H9 (cell line): Measurements from ENCODE around the gene TMEM147. TPM values are rescaled to one million over a fixed set of nuclear protein-coding genes. Genes with fewer than 3 reads are reported as not detected.

Experiments
- DNase-seq: peaks from one replicate; pipeline ENCODE4 v3.0.0-alpha.2; 2017
- H2AFZ ChIP-seq: one replicate; pipeline ENCODE4 v1.6.1; 2013; ENCODE audit warnings: mild to moderate bottlenecking, low read length, control low read depth, moderate library complexity
- H2AK5ac ChIP-seq: 2 replicates; pipeline ENCODE4 v1.6.1; 2013; ENCODE audit warnings: low read length, control low read depth, mixed read lengths; ENCODE audit not compliant: insufficient read length
- H2BK120ac ChIP-seq: one replicate; pipeline ENCODE4 v1.6.1; 2013; ENCODE audit warnings: low read depth, mild to moderate bottlenecking, low read length, control low read depth, inconsistent platforms; ENCODE audit not compliant: poor library complexity, severe bottlenecking
- H2BK12ac ChIP-seq: 2 replicates; pipeline ENCODE4 v1.6.1; 2013; ENCODE audit warnings: low read length, control low read depth, mixed read lengths, low read depth; ENCODE audit not compliant: insufficient read length
- H2BK15ac ChIP-seq: 2 replicates; pipeline ENCODE4 v1.6.1; 2013; ENCODE audit warnings: low read depth, low read length, control low read depth
- H2BK20ac ChIP-seq: one replicate; pipeline ENCODE4 v1.6.1; 2013; ENCODE audit warnings: low read depth, mild to moderate bottlenecking, low read length, control low read depth, inconsistent platforms; ENCODE audit not compliant: poor library complexity, severe bottlenecking
- H2BK5ac ChIP-seq: 2 replicates; pipeline ENCODE4 v1.6.1; 2013; ENCODE audit warnings: low read length, control low read depth, mixed read lengths; ENCODE audit not compliant: insufficient read length
- H3K14ac ChIP-seq: 2 replicates; pipeline ENCODE4 v1.6.1; 2013; ENCODE audit warnings: low read length, control low read depth; ENCODE audit not compliant: insufficient read depth
- H3K18ac ChIP-seq: 2 replicates; pipeline ENCODE4 v1.6.1; 2013; ENCODE audit warnings: low read depth, mild to moderate bottlenecking, mixed read lengths, low read length, control low read depth; ENCODE audit not compliant: insufficient read length
- H3K23ac ChIP-seq: 2 replicates; pipeline ENCODE4 v1.6.1; 2013; ENCODE audit warnings: low read length, control low read depth, mixed read lengths, low read depth; ENCODE audit not compliant: insufficient read length
- H3K23me2 ChIP-seq: 2 replicates; pipeline ENCODE4 v1.6.1; 2013; ENCODE audit warnings: low read depth, mild to moderate bottlenecking, mixed read lengths, low read length, control low read depth; ENCODE audit not compliant: insufficient read length, poor library complexity, severe bottlenecking
- H3K27ac ChIP-seq: 2 replicates; pipeline ENCODE4 v1.5.1; 2013; ENCODE audit warnings: low read length, control low read depth, mixed read lengths, low read depth; ENCODE audit not compliant: insufficient read length
- H3K27me3 ChIP-seq: 2 replicates; pipeline ENCODE4 v1.6.1; 2013; ENCODE audit warnings: low read length, control low read depth, inconsistent platforms; ENCODE audit not compliant: insufficient read depth
- H3K4ac ChIP-seq: 2 replicates; pipeline ENCODE4 v1.6.1; 2013; ENCODE audit warnings: low read depth, mild to moderate bottlenecking, control low read depth, inconsistent platforms, low read length, moderate library complexity
- H3K4me1 ChIP-seq: 2 replicates; pipeline ENCODE4 v1.6.1; 2013; ENCODE audit warnings: low read length, control low read depth, inconsistent platforms; ENCODE audit not compliant: insufficient read depth
- H3K4me2 ChIP-seq: 2 replicates; pipeline ENCODE4 v1.6.1; 2013; ENCODE audit warnings: low read length, control low read depth, mixed read lengths; ENCODE audit not compliant: insufficient read length, insufficient read depth
- H3K56ac ChIP-seq: 2 replicates; pipeline ENCODE4 v1.6.1; 2013; ENCODE audit warnings: low read depth, mild to moderate bottlenecking, mixed read lengths, low read length, control low read depth; ENCODE audit not compliant: insufficient read length
- H3K79me1 ChIP-seq: 2 replicates; pipeline ENCODE4 v1.6.1; 2013; ENCODE audit warnings: low read depth, mild to moderate bottlenecking, moderate library complexity, low read length, control low read depth, inconsistent platforms; ENCODE audit not compliant: insufficient read depth, poor library complexity, severe bottlenecking
- H3K79me2 ChIP-seq: 2 replicates; pipeline ENCODE4 v1.6.1; 2013; ENCODE audit warnings: low read length, control low read depth, inconsistent platforms; ENCODE audit not compliant: insufficient read depth
- H3K9ac ChIP-seq: 2 replicates; pipeline ENCODE4 v1.6.1; 2013; ENCODE audit warnings: low read length, control low read depth, mixed read lengths; ENCODE audit not compliant: insufficient read length; ENCODE audit errors: extremely low read depth
- H3K9me3 ChIP-seq: one replicate; pipeline ENCODE4 v1.6.1; 2013; ENCODE audit warnings: low read depth, low read length, inconsistent platforms; ENCODE audit not compliant: control insufficient read depth
- H3T11ph ChIP-seq: one replicate; pipeline ENCODE4 v1.6.1; 2013; ENCODE audit warnings: mild to moderate bottlenecking, low read length, control low read depth, inconsistent platforms
- H4K20me1 ChIP-seq: one replicate; pipeline ENCODE4 v1.6.1; 2013; ENCODE audit not compliant: control insufficient read depth, insufficient read length, insufficient read depth
- H4K5ac ChIP-seq: 2 replicates; pipeline ENCODE4 v1.6.1; 2013; ENCODE audit warnings: low read depth, mild to moderate bottlenecking, mixed read lengths, low read length, control low read depth; ENCODE audit not compliant: insufficient read length
- H4K8ac ChIP-seq: replicated peaks from 2 replicates; pipeline ENCODE4 v1.6.1; 2013; ENCODE audit warnings: low read length, control low read depth, mixed read lengths, low read depth; ENCODE audit not compliant: insufficient read length
- H4K91ac ChIP-seq: 2 replicates; pipeline ENCODE4 v1.6.1; 2013; ENCODE audit warnings: low read depth, mild to moderate bottlenecking, moderate library complexity, mixed read lengths, low read length, control low read depth; ENCODE audit not compliant: insufficient read length
- H3K27ac Mint-ChIP-seq, 3 experiments: 2 replicates in 2 of 3; 3 replicates in 1 of 3; pipeline ENCODE4 v1.8.0; 2020 to 2021; ENCODE audit warnings: mixed read lengths in 3 of 3, mild to moderate bottlenecking in 1 of 3, moderate library complexity in 1 of 3
- H3K27me3 Mint-ChIP-seq: 2 replicates; pipeline ENCODE4 v1.8.0; 2021; ENCODE audit warnings: low read depth, mild to moderate bottlenecking, moderate library complexity, mixed read lengths
- H3K36me3 Mint-ChIP-seq, 3 experiments: 2 replicates in 2 of 3; 3 replicates in 1 of 3; pipeline ENCODE4 v1.8.0; 2020 to 2021; ENCODE audit warnings: low read depth in 3 of 3, mixed read lengths in 3 of 3; ENCODE audit not compliant: insufficient read depth in 1 of 3
- H3K4me1 Mint-ChIP-seq, 2 experiments: 2 replicates each; pipeline ENCODE4 v1.8.0; 2020; ENCODE audit warnings: mixed read lengths in 2 of 2
- H3K4me3 Mint-ChIP-seq, 2 experiments: 2 replicates in 1 of 2; 3 replicates in 1 of 2; pipeline ENCODE4 v1.8.0; 2020 to 2021; ENCODE audit warnings: mild to moderate bottlenecking in 2 of 2, mixed read lengths in 2 of 2, moderate library complexity in 1 of 2
- H3K9me3 Mint-ChIP-seq, 2 experiments: 2 replicates in 1 of 2; 3 replicates in 1 of 2; pipeline ENCODE4 v1.8.0; 2020; ENCODE audit warnings: mild to moderate bottlenecking in 2 of 2, mixed read lengths in 2 of 2, moderate library complexity in 1 of 2
- WGBS: extraction: QIAGEN DNeasy Blood & Tissue Kit; methylation state at CpG from one replicate; pipeline ENCODE4 v1.1.7; 2013; ENCODE audit warnings: missing lambda C conversion rate, low lambda C conversion rate, mixed read lengths; ENCODE audit not compliant: insufficient read length; ENCODE audit errors: extremely low coverage; 5-methylcytosine and 5-hydroxymethylcytosine counted together
- total RNA-seq: library from RNA; stranded (reverse); gene quantifications from 2 replicates; pipeline ENCODE4 v1.2.1, GENCODE V29; 2021
- TF ChIP-seq, protein P1 (sequence below): fragments of 200-600 bp; sonication (generic); conservative IDR thresholded peaks from 3 replicates; pipeline ENCODE4 v1.8.0; 2021; ENCODE audit warnings: antibody characterized with exemption, mild to moderate bottlenecking

Gene TMEM147
- total RNA-seq, 1 experiment from 2014 or later = 125 TPM

DNA sequence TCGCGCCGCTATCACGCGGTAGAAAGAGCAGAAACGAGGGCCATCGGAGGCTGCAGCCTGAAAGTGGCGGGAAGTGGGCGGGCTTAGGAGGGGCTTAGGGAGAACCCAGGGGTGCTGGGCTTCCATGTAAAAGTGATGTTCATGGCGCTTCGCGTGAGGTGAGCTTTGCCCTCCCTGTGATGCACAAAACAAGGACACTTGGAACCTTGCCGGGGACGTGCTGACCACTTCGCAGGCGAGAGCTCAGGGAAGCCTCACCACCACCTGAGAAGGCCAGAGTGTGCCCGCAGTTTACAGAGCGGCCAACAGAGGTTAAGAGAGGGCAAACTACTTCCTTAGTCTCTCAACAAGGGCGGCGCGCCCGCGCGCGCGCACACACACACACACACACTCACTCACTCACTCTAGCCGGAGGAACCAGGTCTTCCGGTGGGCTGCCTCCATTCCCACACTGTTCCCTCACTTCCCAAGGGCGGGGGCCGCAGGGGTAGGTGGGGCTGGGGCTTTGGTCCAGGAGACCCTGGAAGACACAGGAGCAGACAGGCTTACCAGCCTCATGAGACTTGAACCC, 11.5 kb upstream of the TMEM147 start:
- H3T11ph ChIP-seq = no peak overlapping the region
- Mint-ChIP-seq H3K4me3 (peak overlapping the region in 1 of 2 experiments; percentile 43; a peak in 1 of 5 replicates), H3K27ac (peak overlapping the region in 2 of 3 experiments; percentile 36 to 64; a peak in 1 of 7 replicates), H3K4me1 (peaks cover 30 to 36% of the 10 kb centered on the region in 2 experiments), H3K9me3 (no peaks in the 10 kb centered on the region), H3K27me3 (peaks cover 44% of the 10 kb centered on the region), H3K36me3 (no peaks in the 10 kb centered on the region; a peak in 1 of 7 replicates)
- H4K20me1 ChIP-seq = no peaks in the 10 kb centered on the region
- H3K4me2 ChIP-seq = peak overlapping the region; percentile 17
- no peak overlapping the region for H4K5ac ChIP-seq
- no peak overlapping the region for H2BK15ac ChIP-seq
- H3K27ac ChIP-seq = no peak overlapping the region
- H2BK20ac ChIP-seq = no peak overlapping the region
- H2AFZ ChIP-seq = no peak overlapping the region
- H3K9ac ChIP-seq = no peak overlapping the region
- no peak overlapping the region for H4K8ac ChIP-seq
- H3K9me3 ChIP-seq = no peaks in the 10 kb centered on the region
- no peak overlapping the region for H3K18ac ChIP-seq
- H3K56ac ChIP-seq = no peak overlapping the region
- H3K4me1 ChIP-seq = 0 out of 2 replicates have a peak, but pooled peaks cover 2% of the 10 kb centered on the region
- H3K23ac ChIP-seq = no peak overlapping the region
- no CpG with 5 or more reads among the region's 30 CpGs for WGBS
- H2AK5ac ChIP-seq = no peak overlapping the region
- H3K14ac ChIP-seq = no peak overlapping the region
- no peak overlapping the region for H4K91ac ChIP-seq
- H3K79me1 ChIP-seq = no peaks in the 10 kb centered on the region
- no peak overlapping the region for H2BK12ac ChIP-seq
- no peak overlapping the region for H2BK5ac ChIP-seq
- no peaks in the 10 kb centered on the region for H3K23me2 ChIP-seq
- no peak overlapping the region for H2BK120ac ChIP-seq
- no peak overlapping the region for H3K4ac ChIP-seq
- DNase-seq = peak; percentile 71
- H3K27me3 ChIP-seq = no peaks in the 10 kb centered on the region
- no peaks in the 10 kb centered on the region for H3K79me2 ChIP-seq
- TF ChIP-seq, protein P1, sequence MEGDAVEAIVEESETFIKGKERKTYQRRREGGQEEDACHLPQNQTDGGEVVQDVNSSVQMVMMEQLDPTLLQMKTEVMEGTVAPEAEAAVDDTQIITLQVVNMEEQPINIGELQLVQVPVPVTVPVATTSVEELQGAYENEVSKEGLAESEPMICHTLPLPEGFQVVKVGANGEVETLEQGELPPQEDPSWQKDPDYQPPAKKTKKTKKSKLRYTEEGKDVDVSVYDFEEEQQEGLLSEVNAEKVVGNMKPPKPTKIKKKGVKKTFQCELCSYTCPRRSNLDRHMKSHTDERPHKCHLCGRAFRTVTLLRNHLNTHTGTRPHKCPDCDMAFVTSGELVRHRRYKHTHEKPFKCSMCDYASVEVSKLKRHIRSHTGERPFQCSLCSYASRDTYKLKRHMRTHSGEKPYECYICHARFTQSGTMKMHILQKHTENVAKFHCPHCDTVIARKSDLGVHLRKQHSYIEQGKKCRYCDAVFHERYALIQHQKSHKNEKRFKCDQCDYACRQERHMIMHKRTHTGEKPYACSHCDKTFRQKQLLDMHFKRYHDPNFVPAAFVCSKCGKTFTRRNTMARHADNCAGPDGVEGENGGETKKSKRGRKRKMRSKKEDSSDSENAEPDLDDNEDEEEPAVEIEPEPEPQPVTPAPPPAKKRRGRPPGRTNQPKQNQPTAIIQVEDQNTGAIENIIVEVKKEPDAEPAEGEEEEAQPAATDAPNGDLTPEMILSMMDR = no peak
